Measurements from ENCODE around the gene AMPH. TPM values are rescaled to one million over a fixed set of nuclear protein-coding genes. Genes with fewer than 3 reads are reported as not detected.
"Not testable (repeated sequence)": the region's sequence is repeated elsewhere in the genome, so short reads cannot be mapped to it uniquely, and the experiment has no call there.

Gene AMPH
- total RNA-seq, 1 experiment from 2014 or later, result 9.0 TPM

DNA sequence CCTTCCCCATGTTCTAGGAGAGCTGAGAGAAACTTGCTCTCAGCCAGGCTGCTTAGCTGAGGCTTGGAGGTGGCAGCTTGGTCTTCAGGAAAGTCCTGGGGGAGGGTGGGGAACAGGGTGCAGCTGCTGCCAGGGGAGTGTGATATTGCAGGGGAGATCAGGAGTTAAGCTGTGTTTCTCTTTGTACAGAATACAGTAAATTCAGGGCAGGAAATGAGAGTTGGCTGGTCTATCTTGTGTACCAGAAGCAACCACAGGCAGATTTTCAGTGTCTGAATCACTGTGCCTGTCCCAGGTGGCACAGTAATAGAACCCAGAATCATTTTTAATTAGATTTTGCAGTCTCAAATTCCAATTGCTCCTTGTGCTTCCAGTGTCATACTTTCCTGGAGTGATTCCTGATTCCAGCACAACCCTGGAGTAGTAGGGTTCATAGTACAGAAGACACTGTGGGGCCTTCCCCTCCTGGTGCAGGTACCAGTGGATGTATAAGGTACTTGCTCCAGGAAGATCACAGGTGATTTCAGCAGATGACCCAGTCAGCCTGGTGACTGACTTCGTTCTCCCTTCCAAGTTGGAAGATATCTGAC, 263.8 kb downstream of the AMPH start (continued):
- TF ChIP-seq, protein P1, sequence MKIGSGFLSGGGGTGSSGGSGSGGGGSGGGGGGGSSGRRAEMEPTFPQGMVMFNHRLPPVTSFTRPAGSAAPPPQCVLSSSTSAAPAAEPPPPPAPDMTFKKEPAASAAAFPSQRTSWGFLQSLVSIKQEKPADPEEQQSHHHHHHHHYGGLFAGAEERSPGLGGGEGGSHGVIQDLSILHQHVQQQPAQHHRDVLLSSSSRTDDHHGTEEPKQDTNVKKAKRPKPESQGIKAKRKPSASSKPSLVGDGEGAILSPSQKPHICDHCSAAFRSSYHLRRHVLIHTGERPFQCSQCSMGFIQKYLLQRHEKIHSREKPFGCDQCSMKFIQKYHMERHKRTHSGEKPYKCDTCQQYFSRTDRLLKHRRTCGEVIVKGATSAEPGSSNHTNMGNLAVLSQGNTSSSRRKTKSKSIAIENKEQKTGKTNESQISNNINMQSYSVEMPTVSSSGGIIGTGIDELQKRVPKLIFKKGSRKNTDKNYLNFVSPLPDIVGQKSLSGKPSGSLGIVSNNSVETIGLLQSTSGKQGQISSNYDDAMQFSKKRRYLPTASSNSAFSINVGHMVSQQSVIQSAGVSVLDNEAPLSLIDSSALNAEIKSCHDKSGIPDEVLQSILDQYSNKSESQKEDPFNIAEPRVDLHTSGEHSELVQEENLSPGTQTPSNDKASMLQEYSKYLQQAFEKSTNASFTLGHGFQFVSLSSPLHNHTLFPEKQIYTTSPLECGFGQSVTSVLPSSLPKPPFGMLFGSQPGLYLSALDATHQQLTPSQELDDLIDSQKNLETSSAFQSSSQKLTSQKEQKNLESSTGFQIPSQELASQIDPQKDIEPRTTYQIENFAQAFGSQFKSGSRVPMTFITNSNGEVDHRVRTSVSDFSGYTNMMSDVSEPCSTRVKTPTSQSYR (CRISPR knock-in tag; IDR thresholded peaks at IDR 0.05), result no peak
- TF ChIP-seq CTCF (IDR thresholded peaks at IDR 0.05), result no peak
- TF ChIP-seq MYBL2 (CRISPR knock-in tag; IDR thresholded peaks at IDR 0.05), result no peak
- no peak for TF ChIP-seq SMAD4 (CRISPR knock-in tag; IDR thresholded peaks at IDR 0.05)
- no peak for TF ChIP-seq CREB1 (CRISPR knock-in tag; IDR thresholded peaks at IDR 0.05)

GRCh38 chr7:38363379-38363778, 267.8 kb downstream of the AMPH start:
- ATAC-seq (peak; percentile 73), DNase-seq (ENCODE audit: low spot score) (peak; percentile 89)
- H3K27ac Mint-ChIP-seq; H3K9me3 Mint-ChIP-seq; H3K27me3 Mint-ChIP-seq (ENCODE audit: low read depth); H3K4me3 Mint-ChIP-seq; H3K4me1 Mint-ChIP-seq; POLR2A ChIA-PET; H3K36me3 Mint-ChIP-seq: not testable (repeated sequence)
- peak; percentile 60 for TF ChIP-seq CTCF (IDR thresholded peaks at IDR 0.05)
- TF ChIP-seq ZNF263 (CRISPR knock-in tag; IDR thresholded peaks at IDR 0.05; ENCODE audit: low read depth), result peak; percentile 93
- CTCF ChIA-PET, result interaction anchor here (0.7 to 2.2 kb wide), 13 partner anchors 11 to 447 kb away, joined by 3 to 20 read pairs (median 5); partner anchors contain the start of genes SFRP4 and STARD3NL

DNA sequence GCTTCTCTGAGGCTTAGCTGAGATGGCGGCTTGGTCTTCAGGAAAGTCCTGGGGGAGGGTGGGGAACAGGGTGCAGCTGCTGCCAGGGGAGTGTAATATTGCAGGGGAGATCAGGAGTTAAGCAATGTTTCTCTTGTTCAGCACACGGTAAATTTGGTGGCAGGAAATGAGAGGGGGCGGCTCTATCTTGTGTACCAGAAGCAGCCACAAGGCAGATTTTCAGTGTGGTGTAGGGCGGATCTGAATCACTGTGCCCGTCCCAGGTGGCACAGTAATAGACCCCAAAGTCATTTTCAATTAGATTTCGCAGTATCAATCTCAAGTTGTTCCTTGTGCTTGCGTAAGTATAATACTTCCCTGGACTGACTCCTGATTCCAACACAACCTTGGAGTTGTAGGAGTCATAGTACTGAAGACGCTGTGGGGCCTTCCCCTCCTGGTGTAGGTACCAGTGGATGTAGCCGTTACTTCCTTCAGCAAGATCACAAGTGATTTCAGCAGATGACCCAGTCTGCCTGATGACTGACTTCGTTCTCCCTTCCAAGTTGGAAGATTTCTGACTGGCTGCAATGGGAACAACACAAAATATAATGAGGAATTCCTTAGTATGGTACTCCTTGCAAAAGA, 268.4 kb downstream of the AMPH start:
- H3K36me3 Mint-ChIP-seq; H3K27me3 Mint-ChIP-seq (ENCODE audit: low read depth); H3K4me1 Mint-ChIP-seq; H3K9me3 Mint-ChIP-seq; DNase-seq (ENCODE audit: low spot score); H3K27ac Mint-ChIP-seq; POLR2A ChIA-PET; H3K4me3 Mint-ChIP-seq; ATAC-seq: not testable (repeated sequence)
- CTCF ChIA-PET, result interaction anchor here (1.0 to 2.2 kb wide), 12 partner anchors 11 to 167 kb away, joined by 3 to 20 read pairs (median 6); no protein-coding TSS in a partner anchor

- H3K4me1 Mint-ChIP-seq, result peaks cover 5% of the 10 kb centered on the region
- CTCF ChIA-PET, result interaction anchor here (1.3 to 2.1 kb wide), 3 partner anchors 15 to 25 kb away, joined by 4 to 11 read pairs (median 5); no protein-coding TSS in a partner anchor
- H3K9me3 Mint-ChIP-seq, result 0 out of 2 replicates have a peak, but pooled peaks cover 4% of the 10 kb centered on the region
- TF ChIP-seq, protein P2, sequence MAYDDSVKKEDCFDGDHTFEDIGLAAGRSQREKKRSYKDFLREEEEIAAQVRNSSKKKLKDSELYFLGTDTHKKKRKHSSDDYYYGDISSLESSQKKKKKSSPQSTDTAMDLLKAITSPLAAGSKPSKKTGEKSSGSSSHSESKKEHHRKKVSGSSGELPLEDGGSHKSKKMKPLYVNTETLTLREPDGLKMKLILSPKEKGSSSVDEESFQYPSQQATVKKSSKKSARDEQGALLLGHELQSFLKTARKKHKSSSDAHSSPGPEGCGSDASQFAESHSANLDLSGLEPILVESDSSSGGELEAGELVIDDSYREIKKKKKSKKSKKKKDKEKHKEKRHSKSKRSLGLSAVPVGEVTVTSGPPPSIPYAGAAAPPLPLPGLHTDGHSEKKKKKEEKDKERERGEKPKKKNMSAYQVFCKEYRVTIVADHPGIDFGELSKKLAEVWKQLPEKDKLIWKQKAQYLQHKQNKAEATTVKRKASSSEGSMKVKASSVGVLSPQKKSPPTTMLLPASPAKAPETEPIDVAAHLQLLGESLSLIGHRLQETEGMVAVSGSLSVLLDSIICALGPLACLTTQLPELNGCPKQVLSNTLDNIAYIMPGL (CRISPR knock-in tag; IDR thresholded peaks at IDR 0.05), result no peak
- TF ChIP-seq PREB (CRISPR knock-in tag; IDR thresholded peaks at IDR 0.05; ENCODE audit: borderline replicate concordance) (no peak), ETV6 (CRISPR knock-in tag; IDR thresholded peaks at IDR 0.05) (no peak), NR1H2 (CRISPR knock-in tag; IDR thresholded peaks at IDR 0.05) (no peak)
- no peaks in the 10 kb centered on the region for H3K27me3 Mint-ChIP-seq (ENCODE audit: low read depth)
- DNase-seq (ENCODE audit: low spot score) (no peak), ATAC-seq (no peak)
- no peak overlapping the region for H3K27ac Mint-ChIP-seq
- no peak overlapping the region for H3K4me3 Mint-ChIP-seq
- POLR2A ChIA-PET, result no interaction called here
- no peaks in the 10 kb centered on the region for H3K36me3 Mint-ChIP-seq
Measured at GRCh38 chr7:38360776-38361175, 270.4 kb downstream of the AMPH start.

GRCh38 chr7:38359071-38359601, 272.0 kb downstream of the AMPH start:
- DNase-seq (ENCODE audit: low spot score) (peak; percentile 77), ATAC-seq (peak; percentile 86)
- H3K4me3 Mint-ChIP-seq; H3K36me3 Mint-ChIP-seq; H3K27ac Mint-ChIP-seq; H3K27me3 Mint-ChIP-seq (ENCODE audit: low read depth); H3K4me1 Mint-ChIP-seq; POLR2A ChIA-PET; H3K9me3 Mint-ChIP-seq: not testable (repeated sequence)
- CTCF ChIA-PET, result interaction anchor here (0.7 to 1.9 kb wide), 10 partner anchors 9 to 144 kb away, joined by 3 to 15 read pairs (median 4); no protein-coding TSS in a partner anchor

GRCh38 chr7:38358273-38358831, 272.8 kb downstream of the AMPH start:
- POLR2A ChIA-PET; DNase-seq (ENCODE audit: low spot score); ATAC-seq; H3K36me3 Mint-ChIP-seq; H3K4me1 Mint-ChIP-seq; H3K4me3 Mint-ChIP-seq; H3K27ac Mint-ChIP-seq; H3K27me3 Mint-ChIP-seq (ENCODE audit: low read depth); H3K9me3 Mint-ChIP-seq: not testable (repeated sequence)
- CTCF ChIA-PET, result interaction anchor here (0.7 to 1.9 kb wide), 10 partner anchors 10 to 143 kb away, joined by 3 to 15 read pairs (median 4); no protein-coding TSS in a partner anchor
